Colonic mucosa (tissue), 4 donors: Measurements from ENCODE around the gene UNK. TPM values are rescaled to one million over a fixed set of nuclear protein-coding genes. Genes with fewer than 3 reads are reported as not detected.
A peak's percentile ranks its signal among the peaks of the same experiment; 100 is the strongest.
"Not testable (repeated sequence)": the region's sequence is repeated elsewhere in the genome, so short reads cannot be mapped to it uniquely, and the experiment has no call there.

ENCODE experiments used
- DNase-seq: peaks from one replicate; pipeline ENCODE4 v3.0.0-alpha.2; 2020
- H3K27ac ChIP-seq: fragments of 200-600 bp; one replicate; pipeline ENCODE4 v1.8.0; 2021
- H3K27me3 ChIP-seq: fragments of 200-600 bp; one replicate; pipeline ENCODE4 v1.8.0; 2021
- H3K36me3 ChIP-seq: fragments of 200-600 bp; one replicate; pipeline ENCODE4 v1.8.0; 2021
- H3K4me1 ChIP-seq: fragments of 200-600 bp; one replicate; pipeline ENCODE4 v1.8.0; 2021; ENCODE audit warnings: mild to moderate bottlenecking
- H3K4me3 ChIP-seq: fragments of 200-600 bp; one replicate; pipeline ENCODE4 v1.8.0; 2021
- H3K9ac ChIP-seq, 2 donors: one replicate each; pipeline ENCODE4 v1.7.0; 2013; ENCODE audit warnings: control low read depth in 2 of 2, low read depth in 2 of 2, low read length in 2 of 2
- H3K9me3 ChIP-seq: fragments of 200-600 bp; one replicate; pipeline ENCODE4 v1.8.0; 2021
- intact Hi-C: fragments of 100-400 bp; cut with DNase I; formaldehyde crosslinking; loops from one replicate; pipeline ENCODE4 v1.14.1; 2022
- total RNA-seq, 2 donors: library from RNA; stranded (reverse); fragmentation: NEBNext Ultra II Directional in 1 of 2; extraction: Animal tissue kit (Norgen Biotek cat#: 25700) in 1 of 2; gene quantifications; one replicate each; pipeline ENCODE4 v1.2.1, GENCODE V29; 2021
- TF ChIP-seq, protein P1 (sequence below): fragments of 200-600 bp; IDR thresholded peaks from one replicate; pipeline ENCODE4 v1.8.0; 2022; ENCODE audit warnings: antibody characterized with exemption, mild to moderate bottlenecking
- donor health status: healthy.
- donor health status: DM: no; HTN: no; CAD: no.
- donor health status: DM: no; HTN: no; CAD: no.

The UNK gene
- total RNA-seq, 2 donors from 2014 or later = 18.4 to 26.0 TPM

- intact Hi-C loops = no loop called here
- no peak overlapping the region for H3K27ac ChIP-seq
- no peaks in the 10 kb centered on the region for H3K27me3 ChIP-seq
- peaks cover 14% of the 10 kb centered on the region for H3K36me3 ChIP-seq
- H3K4me1 ChIP-seq = no peaks in the 10 kb centered on the region
- H3K9me3 ChIP-seq = no peaks in the 10 kb centered on the region
- H3K4me3 ChIP-seq = no peak overlapping the region
- DNase-seq = no peak
- TF ChIP-seq, protein P1, sequence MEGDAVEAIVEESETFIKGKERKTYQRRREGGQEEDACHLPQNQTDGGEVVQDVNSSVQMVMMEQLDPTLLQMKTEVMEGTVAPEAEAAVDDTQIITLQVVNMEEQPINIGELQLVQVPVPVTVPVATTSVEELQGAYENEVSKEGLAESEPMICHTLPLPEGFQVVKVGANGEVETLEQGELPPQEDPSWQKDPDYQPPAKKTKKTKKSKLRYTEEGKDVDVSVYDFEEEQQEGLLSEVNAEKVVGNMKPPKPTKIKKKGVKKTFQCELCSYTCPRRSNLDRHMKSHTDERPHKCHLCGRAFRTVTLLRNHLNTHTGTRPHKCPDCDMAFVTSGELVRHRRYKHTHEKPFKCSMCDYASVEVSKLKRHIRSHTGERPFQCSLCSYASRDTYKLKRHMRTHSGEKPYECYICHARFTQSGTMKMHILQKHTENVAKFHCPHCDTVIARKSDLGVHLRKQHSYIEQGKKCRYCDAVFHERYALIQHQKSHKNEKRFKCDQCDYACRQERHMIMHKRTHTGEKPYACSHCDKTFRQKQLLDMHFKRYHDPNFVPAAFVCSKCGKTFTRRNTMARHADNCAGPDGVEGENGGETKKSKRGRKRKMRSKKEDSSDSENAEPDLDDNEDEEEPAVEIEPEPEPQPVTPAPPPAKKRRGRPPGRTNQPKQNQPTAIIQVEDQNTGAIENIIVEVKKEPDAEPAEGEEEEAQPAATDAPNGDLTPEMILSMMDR = no peak
- no peak overlapping the region for H3K9ac ChIP-seq
Measured at GRCh38 chr17:75809631-75810111, 25.1 kb downstream of the UNK start.

DNA sequence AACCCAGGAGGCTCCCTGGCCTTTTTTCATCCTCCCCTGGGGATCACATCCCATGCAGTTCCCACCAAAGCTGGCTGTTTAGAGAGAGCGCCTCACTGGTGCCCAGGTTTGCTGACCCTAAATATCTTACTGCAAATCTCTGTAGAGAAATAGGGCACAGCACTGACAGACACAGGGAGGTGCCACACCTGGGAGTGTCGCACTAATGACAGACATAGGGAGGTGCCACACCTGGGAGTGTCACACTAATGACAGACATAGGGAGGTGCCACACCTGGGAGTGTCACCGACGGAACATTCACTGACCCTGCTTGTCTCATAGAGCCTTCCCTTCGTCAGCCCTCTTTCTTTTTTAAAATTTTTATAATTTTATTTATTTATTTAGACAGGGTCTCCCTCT, 25.6 kb downstream of the UNK start:
- Histone ChIP-seq H3K4me1 (no peaks in the 10 kb centered on the region), H3K4me3 (no peak overlapping the region), H3K27me3 (no peaks in the 10 kb centered on the region), H3K9ac (no peak overlapping the region), H3K9me3 (no peaks in the 10 kb centered on the region), H3K27ac (no peak overlapping the region), H3K36me3 (peaks cover 14% of the 10 kb centered on the region)
- peak; percentile 61 for DNase-seq
- TF ChIP-seq, protein P1 = no peak
- intact Hi-C loops = no loop called here

GRCh38 chr17:75810756-75811155, 26.1 kb downstream of the UNK start:
- H3K27ac ChIP-seq, DNase-seq, intact Hi-C loops, H3K27me3 ChIP-seq, H3K9ac ChIP-seq, H3K4me1 ChIP-seq, H3K9me3 ChIP-seq, H3K4me3 ChIP-seq: not testable (repeated sequence)
- peaks cover 14% of the 10 kb centered on the region for H3K36me3 ChIP-seq

GRCh38 chr17:75811174-75811573, 26.6 kb downstream of the UNK start:
- Histone ChIP-seq H3K27ac (no peak overlapping the region), H3K9me3 (no peaks in the 10 kb centered on the region), H3K4me3 (no peak overlapping the region), H3K9ac (no peak overlapping the region), H3K27me3 (no peaks in the 10 kb centered on the region), H3K36me3 (peaks cover 14% of the 10 kb centered on the region), H3K4me1 (no peaks in the 10 kb centered on the region)
- TF ChIP-seq, protein P1 = no peak
- DNase-seq = no peak
- intact Hi-C loops = no loop called here

DNA sequence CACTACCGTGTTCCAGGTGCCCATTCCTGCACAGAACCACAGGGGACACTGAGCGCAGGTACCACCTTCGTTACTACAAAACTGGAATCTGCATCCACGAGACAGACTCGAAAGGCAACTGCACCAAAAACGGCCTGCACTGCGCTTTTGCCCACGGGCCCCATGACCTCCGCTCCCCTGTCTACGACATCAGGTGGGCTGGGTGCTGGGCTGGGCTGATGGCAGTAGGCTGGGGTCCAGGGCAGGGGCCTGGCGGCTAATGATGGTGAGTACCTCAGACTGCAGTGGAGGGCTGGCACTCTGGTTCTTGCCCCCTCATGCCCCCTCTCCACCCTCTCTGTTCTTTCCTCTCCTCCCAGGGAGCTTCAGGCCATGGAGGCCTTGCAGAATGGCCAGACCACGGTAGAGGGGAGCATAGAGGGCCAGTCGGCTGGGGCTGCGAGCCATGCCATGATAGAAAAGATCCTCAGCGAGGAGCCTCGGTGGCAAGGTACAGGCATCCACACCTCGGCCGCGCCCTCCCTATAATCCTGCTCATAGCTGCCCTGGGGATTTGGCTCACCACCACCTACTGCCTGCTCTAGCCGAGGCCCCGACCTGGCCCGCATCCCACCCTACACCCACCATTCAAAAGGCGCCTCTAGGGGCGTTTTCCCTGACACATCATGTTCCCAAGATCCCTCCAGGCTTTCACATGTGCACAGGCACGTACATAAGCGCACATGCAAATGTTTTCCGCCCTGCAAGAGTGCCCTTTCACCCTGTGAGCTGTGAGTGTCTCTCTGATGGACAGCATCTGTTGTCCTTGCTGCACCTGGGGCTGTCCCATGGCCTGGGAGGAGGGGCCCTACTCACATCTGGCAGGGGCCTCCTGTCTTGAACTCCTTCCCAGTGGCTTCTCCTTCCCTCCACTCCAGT, 27.7 kb downstream of the UNK start:
- intact Hi-C loops = no loop called here

More for the DNA sequence above, 27.7 kb downstream of the UNK start:
- Histone ChIP-seq H3K9ac (no peak overlapping the region), H3K4me3 (no peak overlapping the region), H3K27me3 (no peaks in the 10 kb centered on the region), H3K4me1 (no peaks in the 10 kb centered on the region), H3K27ac (no peak overlapping the region), H3K9me3 (no peaks in the 10 kb centered on the region), H3K36me3 (peaks cover 14% of the 10 kb centered on the region)
- TF ChIP-seq, protein P1 = no peak
- no peak for DNase-seq
